ENCODE measurements around the gene IRAG1.

- TF ChIP-seq CTCF (IDR thresholded peaks at IDR 0.05) = no peak
- no peak for TF ChIP-seq POLR2AphosphoS5 (IDR thresholded peaks at IDR 0.05; ENCODE audit: low read depth, low read length)
- no peak for TF ChIP-seq SIN3A (IDR thresholded peaks at IDR 0.05; ENCODE audit: borderline replicate concordance, insufficient read depth, low read depth, low read length)
- TF ChIP-seq, protein P1, sequence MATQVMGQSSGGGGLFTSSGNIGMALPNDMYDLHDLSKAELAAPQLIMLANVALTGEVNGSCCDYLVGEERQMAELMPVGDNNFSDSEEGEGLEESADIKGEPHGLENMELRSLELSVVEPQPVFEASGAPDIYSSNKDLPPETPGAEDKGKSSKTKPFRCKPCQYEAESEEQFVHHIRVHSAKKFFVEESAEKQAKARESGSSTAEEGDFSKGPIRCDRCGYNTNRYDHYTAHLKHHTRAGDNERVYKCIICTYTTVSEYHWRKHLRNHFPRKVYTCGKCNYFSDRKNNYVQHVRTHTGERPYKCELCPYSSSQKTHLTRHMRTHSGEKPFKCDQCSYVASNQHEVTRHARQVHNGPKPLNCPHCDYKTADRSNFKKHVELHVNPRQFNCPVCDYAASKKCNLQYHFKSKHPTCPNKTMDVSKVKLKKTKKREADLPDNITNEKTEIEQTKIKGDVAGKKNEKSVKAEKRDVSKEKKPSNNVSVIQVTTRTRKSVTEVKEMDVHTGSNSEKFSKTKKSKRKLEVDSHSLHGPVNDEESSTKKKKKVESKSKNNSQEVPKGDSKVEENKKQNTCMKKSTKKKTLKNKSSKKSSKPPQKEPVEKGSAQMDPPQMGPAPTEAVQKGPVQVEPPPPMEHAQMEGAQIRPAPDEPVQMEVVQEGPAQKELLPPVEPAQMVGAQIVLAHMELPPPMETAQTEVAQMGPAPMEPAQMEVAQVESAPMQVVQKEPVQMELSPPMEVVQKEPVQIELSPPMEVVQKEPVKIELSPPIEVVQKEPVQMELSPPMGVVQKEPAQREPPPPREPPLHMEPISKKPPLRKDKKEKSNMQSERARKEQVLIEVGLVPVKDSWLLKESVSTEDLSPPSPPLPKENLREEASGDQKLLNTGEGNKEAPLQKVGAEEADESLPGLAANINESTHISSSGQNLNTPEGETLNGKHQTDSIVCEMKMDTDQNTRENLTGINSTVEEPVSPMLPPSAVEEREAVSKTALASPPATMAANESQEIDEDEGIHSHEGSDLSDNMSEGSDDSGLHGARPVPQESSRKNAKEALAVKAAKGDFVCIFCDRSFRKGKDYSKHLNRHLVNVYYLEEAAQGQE (IDR thresholded peaks at IDR 0.05; ENCODE audit: insufficient read depth in 1 of 2, low read depth in 2 of 2, low read length in 1 of 2) = no peak
Measured at GRCh38 chr11:10725114-10725906, 31.8 kb upstream of the IRAG1 start.
